GM12864 (cell line): ENCODE results near the gene RBM26.
"Not testable (repeated sequence)": the region's sequence is repeated elsewhere in the genome, so short reads cannot be mapped to it uniquely, and the experiment has no call there.

Experiments used
- DNase-seq: peaks from one replicate; pipeline ENCODE4 v3.0.0-alpha.2; 2011; ENCODE audit warnings: low read depth
- H3K4me3 ChIP-seq: 2 replicates; pipeline ENCODE4 v1.5.1; 2011; ENCODE audit warnings: mild to moderate bottlenecking, low read depth, low read length, control low read depth
- CTCF ChIP-seq: IDR thresholded peaks from 2 replicates; pipeline ENCODE4 v1.5.1; 2011; ENCODE audit warnings: low read depth, mild to moderate bottlenecking, moderate library complexity, low read length, control low read depth, inconsistent platforms; ENCODE audit errors: missing control alignments

The RBM26 gene

GRCh38 chr13:79289571-79289970, 116.5 kb downstream of the RBM26 start:
- no peak for TF ChIP-seq CTCF
- no peak for DNase-seq
- H3K4me3 ChIP-seq = no peak overlapping the region

GRCh38 chr13:79287939-79288795, 117.9 kb downstream of the RBM26 start:
- TF ChIP-seq CTCF = no peak
- no peak for DNase-seq
- no peak overlapping the region for H3K4me3 ChIP-seq

- H3K4me3 ChIP-seq = no peak overlapping the region
- no peak for DNase-seq
- TF ChIP-seq CTCF = no peak
Measured at GRCh38 chr13:79285159-79285558, 120.9 kb downstream of the RBM26 start.

- DNase-seq = no peak
- no peak for TF ChIP-seq CTCF
- H3K4me3 ChIP-seq = no peak overlapping the region
Measured at GRCh38 chr13:79283742-79284141, 122.3 kb downstream of the RBM26 start.

GRCh38 chr13:79282976-79283375, 123.1 kb downstream of the RBM26 start:
- DNase-seq = no peak
- TF ChIP-seq CTCF = no peak
- no peak overlapping the region for H3K4me3 ChIP-seq

GRCh38 chr13:79282508-79282907, 123.5 kb downstream of the RBM26 start:
- no peak for TF ChIP-seq CTCF
- H3K4me3 ChIP-seq = no peak overlapping the region
- no peak for DNase-seq

GRCh38 chr13:79281339-79281747, 124.7 kb downstream of the RBM26 start:
- H3K4me3 ChIP-seq = no peak overlapping the region
- TF ChIP-seq CTCF = no peak
- DNase-seq = no peak

GRCh38 chr13:79279735-79280134, 126.3 kb downstream of the RBM26 start:
- not testable (repeated sequence) for H3K4me3 ChIP-seq, DNase-seq
